Endothelial cell of umbilical vein (primary cell): ENCODE measurements around the gene FREM3. TPM values are rescaled to one million over a fixed set of nuclear protein-coding genes. Genes with fewer than 3 reads are reported as not detected.

Source experiments
- BruUV-seq: library from RNA; stranded (reverse); fragments of 400-500 nt; replicated peaks from 2 replicates; lab custom pipeline; 2021; lab: Mats Ljungman, UMichigan
- CTCF ChIA-PET: fragments of 300-600, 350-600 bp; sonication (Branson Sonifier 250); formaldehyde crosslinking; loops from one replicate; lab custom pipeline; 2021; ENCODE audit warnings: antibody characterized with exemption, inconsistent platforms; lab: Charles Lee
- POLR2A ChIA-PET: fragments of 300-600, 350-600 bp; sonication (Branson Sonifier 250); formaldehyde crosslinking; loops from one replicate; lab custom pipeline; 2021; ENCODE audit warnings: antibody characterized with exemption, inconsistent platforms; lab: Charles Lee
- DNase-seq: peaks from one replicate; pipeline ENCODE4 v3.0.0-alpha.2; 2011; ENCODE audit warnings: low read depth, low spot score
- FAIRE-seq: peaks from 2 replicates; lab custom pipeline; 2011; peaks lifted over from hg19 to GRCh38; lab: Jason Lieb, UNC
- H2AFZ ChIP-seq: 2 replicates; pipeline ENCODE4 v1.6.0; 2012; ENCODE audit warnings: low read depth, low read length, control low read depth, inconsistent platforms
- H3K27ac ChIP-seq: 2 replicates; pipeline ENCODE4 v1.5.1; 2011; ENCODE audit warnings: low read depth, mild to moderate bottlenecking, control low read depth, low read length, moderate library complexity; ENCODE audit not compliant: insufficient read depth
- H3K27me3 ChIP-seq, 2 experiments: 2 replicates each; pipeline versions ENCODE4 v1.6.0 to v1.6.1; 2011; ENCODE audit warnings: low read length in 2 of 2, mixed read lengths in 1 of 2; ENCODE audit not compliant: control insufficient read depth in 2 of 2, insufficient read depth in 2 of 2
- H3K36me3 ChIP-seq, 2 experiments: 2 replicates in 1 of 2; 3 replicates in 1 of 2; pipeline ENCODE4 v1.5.1; 2011; ENCODE audit warnings: low read length in 2 of 2, mild to moderate bottlenecking in 1 of 2, moderate library complexity in 1 of 2; ENCODE audit not compliant: control insufficient read depth in 2 of 2, insufficient read depth in 2 of 2; ENCODE audit errors: extremely low read depth in 1 of 2
- H3K4me1 ChIP-seq: 3 replicates; pipeline ENCODE4 v1.5.1; 2011; ENCODE audit warnings: mild to moderate bottlenecking, low read length; ENCODE audit not compliant: control insufficient read depth, insufficient read depth; ENCODE audit errors: extremely low read depth
- H3K4me2 ChIP-seq: 2 replicates; pipeline ENCODE4 v1.6.1; 2011; ENCODE audit warnings: low read length, control low read depth, mixed read lengths; ENCODE audit not compliant: insufficient read depth
- H3K4me3 ChIP-seq, 3 experiments: fragments of 200-600 bp in 1 of 3; sonication (generic), shearing (Covaris generic) in 1 of 3; replicated peaks in 1 of 3; 2 replicates each; pipeline ENCODE4 v1.5.1; 2011 to 2016; ENCODE audit warnings: control low read depth in 3 of 3, low read length in 3 of 3, mild to moderate bottlenecking in 2 of 3, inconsistent platforms in 1 of 3, low read depth in 1 of 3, moderate library complexity in 1 of 3; ENCODE audit not compliant: insufficient read depth in 1 of 3
- H3K79me2 ChIP-seq: 2 replicates; pipeline ENCODE4 v1.6.0; 2012; ENCODE audit warnings: low read length, inconsistent platforms; ENCODE audit not compliant: control insufficient read depth, insufficient read depth
- H3K9ac ChIP-seq: replicated peaks from 2 replicates; pipeline ENCODE3; 2011; ENCODE audit warnings: low read length, control low read depth; ENCODE audit not compliant: insufficient read depth; ENCODE audit errors: extremely low read depth
- H3K9me1 ChIP-seq: replicated peaks from 3 replicates; pipeline ENCODE4 v1.6.0; 2011; ENCODE audit warnings: mild to moderate bottlenecking, low read length; ENCODE audit not compliant: control insufficient read depth, insufficient read depth; ENCODE audit errors: extremely low read depth
- H3K9me3 ChIP-seq: replicated peaks from 2 replicates; pipeline ENCODE4 v1.5.1; 2012; ENCODE audit warnings: low read length, inconsistent platforms; ENCODE audit not compliant: control insufficient read depth, insufficient read depth
- H4K20me1 ChIP-seq: replicated peaks from 2 replicates; pipeline ENCODE3; 2011; ENCODE audit warnings: mild to moderate bottlenecking, low read length; ENCODE audit not compliant: control insufficient read depth, insufficient read depth; ENCODE audit errors: extremely low read depth
- EZH2 ChIP-seq: IDR thresholded peaks from 2 replicates; pipeline ENCODE4 v1.6.1; 2012; ENCODE audit warnings: borderline replicate concordance, low read depth, mild to moderate bottlenecking, moderate library complexity, low read length, inconsistent platforms; ENCODE audit not compliant: severe bottlenecking
- GATA2 ChIP-seq: IDR thresholded peaks from 2 replicates; pipeline ENCODE4 v1.7.0; 2011; ENCODE audit warnings: low read depth, mild to moderate bottlenecking, moderate library complexity, mixed read lengths, low read length; ENCODE audit not compliant: insufficient read length, insufficient read depth
- JUN ChIP-seq: IDR thresholded peaks from 2 replicates; pipeline ENCODE4 v1.6.1; 2011; ENCODE audit warnings: borderline replicate concordance, low read depth; ENCODE audit not compliant: insufficient read length, insufficient read depth
- MYC ChIP-seq: IDR thresholded peaks from one replicate; pipeline ENCODE4 v1.6.1; 2011; ENCODE audit warnings: mild to moderate bottlenecking, low read depth, low read length
- POLR2A ChIP-seq: IDR thresholded peaks from 2 replicates; pipeline ENCODE4 v1.6.1; 2012; ENCODE audit warnings: low read depth, mild to moderate bottlenecking, control low read depth, low read length
- POLR2AphosphoS5 ChIP-seq: IDR thresholded peaks from 2 replicates; pipeline ENCODE4 v1.6.1; 2012; ENCODE audit warnings: low read depth, mild to moderate bottlenecking, control low read depth, low read length, moderate library complexity; ENCODE audit not compliant: insufficient read depth
- dilution Hi-C: fragments of 300-500 bp; cut with MboI; formaldehyde crosslinking; loops from one replicate; pipeline ENCODE4 v1.15.0; 2019; ENCODE audit warnings: low sequenced_read_pairs; ENCODE audit not compliant: extremely low pct_ligation_motif_present
- intact Hi-C: fragments of 100-400 bp; cut with micrococcal nuclease; formaldehyde crosslinking; loops from one replicate; pipeline ENCODE4 v1.10.0; 2022
- polyA plus RNA-seq, 4 experiments: library from polyadenylated mRNA; depleted of rRNA in 3 of 4; stranded (reverse) in 3 of 4; unstranded in 1 of 4; fragments of >200 nt; gene quantifications; 2 replicates each; pipeline versions ENCODE4 v1.2.1 to v1.2.3, GENCODE V29; 2011 to 2012; ENCODE audit warnings: missing spikeins in 1 of 4
- total RNA-seq: library from RNA; stranded (reverse); gene quantifications from 2 replicates; pipeline ENCODE4 v1.2.3, GENCODE V29; 2021
- TF ChIP-seq, protein P1 (sequence below): IDR thresholded peaks from 2 replicates; pipeline ENCODE4 v1.6.1; 2011; ENCODE audit not compliant: insufficient read depth, insufficient read length
- TF ChIP-seq, protein P2 (sequence below), 2 donors: IDR thresholded peaks; 1 replicate in 1 of 2; 2 replicates in 1 of 2; pipeline ENCODE4 v1.5.1; 2011; ENCODE audit warnings: low read length in 2 of 2, mild to moderate bottlenecking in 2 of 2, moderate library complexity in 2 of 2, control low read depth in 1 of 2, inconsistent platforms in 1 of 2, low read depth in 1 of 2; ENCODE audit not compliant: insufficient read depth in 1 of 2; ENCODE audit errors: extremely low read depth in 1 of 2

FREM3 gene
- total and polyA plus RNA-seq, 2 donors (not counting 3 experiments of a cell fraction or from before 2014, with no cell fraction given), result 0.04 to 0.08 TPM

DNA sequence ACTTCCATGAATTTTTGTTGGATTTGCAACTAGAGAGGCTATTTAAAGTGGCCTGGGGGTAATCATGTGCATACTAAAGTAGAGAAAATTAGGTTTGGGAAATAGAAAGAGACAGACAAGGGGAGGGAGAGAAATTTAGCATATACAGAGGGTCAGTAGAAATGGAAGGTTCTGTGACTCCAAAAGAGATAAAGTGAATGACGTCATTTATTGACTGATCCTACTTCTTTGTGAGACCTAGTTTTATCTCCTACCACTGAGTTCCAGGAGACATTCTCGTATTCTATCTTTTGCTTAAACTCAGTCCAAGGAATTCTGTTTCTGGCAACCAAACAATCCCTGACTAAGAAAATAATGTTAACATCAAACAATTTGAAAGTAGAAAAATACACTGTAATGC lies 42.4 kb upstream of the FREM3 start:
- no peak overlapping the region for H3K27ac ChIP-seq
- no peaks in the 10 kb centered on the region for H3K9me3 ChIP-seq
- H3K9ac ChIP-seq, result no peak overlapping the region
- no peak overlapping the region for H3K4me3 ChIP-seq
- POLR2A ChIA-PET, result no interaction called here
- no peaks in the 10 kb centered on the region for H3K27me3 ChIP-seq
- DNase-seq (no peak), FAIRE-seq (no peak)
- H3K36me3 ChIP-seq, result no peaks in the 10 kb centered on the region
- H4K20me1 ChIP-seq, result no peaks in the 10 kb centered on the region
- H3K79me2 ChIP-seq, result no peaks in the 10 kb centered on the region
- intact Hi-C loops, result no loop called here
- peaks cover 5% of the 10 kb centered on the region for H3K4me1 ChIP-seq
- dilution Hi-C loops, result no loop called here
- no peaks in the 10 kb centered on the region for H3K9me1 ChIP-seq
- TF ChIP-seq GATA2 (no peak), POLR2AphosphoS5 (no peak), MYC (no peak), EZH2 (no peak), POLR2A (no peak), JUN (no peak)
- TF ChIP-seq, protein P1, sequence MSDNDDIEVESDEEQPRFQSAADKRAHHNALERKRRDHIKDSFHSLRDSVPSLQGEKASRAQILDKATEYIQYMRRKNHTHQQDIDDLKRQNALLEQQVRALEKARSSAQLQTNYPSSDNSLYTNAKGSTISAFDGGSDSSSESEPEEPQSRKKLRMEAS, result no peak
- TF ChIP-seq, protein P2, sequence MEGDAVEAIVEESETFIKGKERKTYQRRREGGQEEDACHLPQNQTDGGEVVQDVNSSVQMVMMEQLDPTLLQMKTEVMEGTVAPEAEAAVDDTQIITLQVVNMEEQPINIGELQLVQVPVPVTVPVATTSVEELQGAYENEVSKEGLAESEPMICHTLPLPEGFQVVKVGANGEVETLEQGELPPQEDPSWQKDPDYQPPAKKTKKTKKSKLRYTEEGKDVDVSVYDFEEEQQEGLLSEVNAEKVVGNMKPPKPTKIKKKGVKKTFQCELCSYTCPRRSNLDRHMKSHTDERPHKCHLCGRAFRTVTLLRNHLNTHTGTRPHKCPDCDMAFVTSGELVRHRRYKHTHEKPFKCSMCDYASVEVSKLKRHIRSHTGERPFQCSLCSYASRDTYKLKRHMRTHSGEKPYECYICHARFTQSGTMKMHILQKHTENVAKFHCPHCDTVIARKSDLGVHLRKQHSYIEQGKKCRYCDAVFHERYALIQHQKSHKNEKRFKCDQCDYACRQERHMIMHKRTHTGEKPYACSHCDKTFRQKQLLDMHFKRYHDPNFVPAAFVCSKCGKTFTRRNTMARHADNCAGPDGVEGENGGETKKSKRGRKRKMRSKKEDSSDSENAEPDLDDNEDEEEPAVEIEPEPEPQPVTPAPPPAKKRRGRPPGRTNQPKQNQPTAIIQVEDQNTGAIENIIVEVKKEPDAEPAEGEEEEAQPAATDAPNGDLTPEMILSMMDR (IDR thresholded peaks at IDR 0.05; ENCODE audit: extremely low read depth in 1 of 2, insufficient read depth in 1 of 2, low read depth in 1 of 2, low read length in 2 of 2), result no peak
- no peak overlapping the region for H2AFZ ChIP-seq
- CTCF ChIA-PET, result no interaction called here
- no TSS peak for BruUV-seq
- no peak overlapping the region for H3K4me2 ChIP-seq
